Measurements from ENCODE around the gene KLHL29.

- no peak for TF ChIP-seq CTCF (IDR thresholded peaks at IDR 0.05)
- TF ChIP-seq TCF7L2 (IDR thresholded peaks at IDR 0.05; ENCODE audit: low read depth, low read length): no peak
- no peak for TF ChIP-seq REST (IDR thresholded peaks at IDR 0.05; ENCODE audit: insufficient read depth in 1 of 2, low read depth in 2 of 2, low read length in 1 of 2)
Observed at GRCh38 chr2:23445450-23445868, 60.5 kb downstream of the KLHL29 start.

All from Panc1 (cell line).